ENCODE measurements around the gene EEIG1.
A peak's percentile ranks its signal among the peaks of the same experiment; 100 is the strongest.
"Not testable (repeated sequence)": the region's sequence is repeated elsewhere in the genome, so short reads cannot be mapped to it uniquely, and the experiment has no call there.

Gene EEIG1

GRCh38 chr9:127980706-127981558 lies at the start of gene EEIG1:
TSS of gene EEIG1 (minus strand) at chr9:127980989. CDS start at chr9:127980137, 852 bp downstream.
- peak; percentile 94 to 98 for DNase-seq (ENCODE audit: low read depth in 2 of 2)

- DNase-seq (ENCODE audit: low read depth in 2 of 2): no peak
Observed at GRCh38 chr9:128027705-128028104, 46.9 kb upstream of the EEIG1 start.

- peak; percentile 46 to 56 for DNase-seq (ENCODE audit: low read depth in 2 of 2)
Observed at GRCh38 chr9:128026773-128027541, 46.2 kb upstream of the EEIG1 start.

GRCh38 chr9:128026255-128026772 lies 45.5 kb upstream of the EEIG1 start:
- DNase-seq (ENCODE audit: low read depth in 2 of 2): peak; percentile 54 to 57

GRCh38 chr9:128025736-128026135 lies 44.9 kb upstream of the EEIG1 start:
- no peak for DNase-seq (ENCODE audit: low read depth in 2 of 2)

- no peak for DNase-seq (ENCODE audit: low read depth in 2 of 2)
Observed at GRCh38 chr9:128024761-128025308, 44.0 kb upstream of the EEIG1 start.

- DNase-seq (ENCODE audit: low read depth in 2 of 2): not testable (repeated sequence)
Observed at GRCh38 chr9:128023671-128024070, 42.9 kb upstream of the EEIG1 start.

- no peak for DNase-seq (ENCODE audit: low read depth in 2 of 2)
Observed at GRCh38 chr9:128022886-128023285, 42.1 kb upstream of the EEIG1 start.

- no peak for DNase-seq (ENCODE audit: low read depth in 2 of 2)
Observed at GRCh38 chr9:128021098-128021497, 40.3 kb upstream of the EEIG1 start.

- DNase-seq (ENCODE audit: low read depth in 2 of 2): no peak
Observed at GRCh38 chr9:128020692-128021091, 39.9 kb upstream of the EEIG1 start.

- DNase-seq (ENCODE audit: low read depth in 2 of 2): no peak
Observed at GRCh38 chr9:128015696-128016095, 34.9 kb upstream of the EEIG1 start.

GRCh38 chr9:128011071-128011817 lies 30.5 kb upstream of the EEIG1 start:
- DNase-seq (ENCODE audit: low read depth in 2 of 2): no peak

- DNase-seq (ENCODE audit: low read depth in 2 of 2): no peak
Observed at GRCh38 chr9:128009639-128010038, 28.9 kb upstream of the EEIG1 start.

- no peak for DNase-seq (ENCODE audit: low read depth in 2 of 2)
Observed at GRCh38 chr9:128008171-128008570, 27.4 kb upstream of the EEIG1 start.

- peak; percentile 81 to 84 for DNase-seq (ENCODE audit: low read depth in 2 of 2)
Observed at GRCh38 chr9:128007566-128008138, 26.9 kb upstream of the EEIG1 start.

- DNase-seq (ENCODE audit: low read depth in 2 of 2): no peak
Observed at GRCh38 chr9:128006332-128006996, 25.7 kb upstream of the EEIG1 start.

GRCh38 chr9:128005923-128006322 lies 25.1 kb upstream of the EEIG1 start:
- DNase-seq (ENCODE audit: low read depth in 2 of 2): no peak

GRCh38 chr9:128003966-128004604 lies 23.3 kb upstream of the EEIG1 start:
- DNase-seq (ENCODE audit: low read depth in 2 of 2): no peak

- no peak for DNase-seq (ENCODE audit: low read depth in 2 of 2)
Observed at GRCh38 chr9:128002959-128003358, 22.2 kb upstream of the EEIG1 start.

GRCh38 chr9:128001779-128002298 lies 21.1 kb upstream of the EEIG1 start:
- DNase-seq (ENCODE audit: low read depth in 2 of 2): no peak

All from stimulated activated CD4-positive, alpha-beta T cell treated with anti-CD3 and anti-CD28 coated beads, Interleukin-15, amount 100 ng/mL, for 48 hours (primary cell).